HepG2 (cell line): ENCODE measurements around the gene EIF4G1. TPM values are rescaled to one million over a fixed set of nuclear protein-coding genes. Genes with fewer than 3 reads are reported as not detected.

Source experiments
- EHMT2 ChIP-seq: fragments of 200-600 bp; sonication (generic); IDR thresholded peaks from 2 replicates; pipeline ENCODE4 v1.7.0; 2017; ENCODE audit warnings: antibody characterized with exemption, low read depth, low read length, borderline replicate concordance
- KAT7 ChIP-seq: IDR thresholded peaks from 2 replicates; pipeline ENCODE4 v1.6.1; 2018; ENCODE audit warnings: borderline replicate concordance, missing compliant biosample characterization
- PHF8 ChIP-seq: sonication (generic); formaldehyde crosslinking; IDR thresholded peaks from 2 replicates; pipeline ENCODE4 v1.5.0; 2020; ENCODE audit warnings: missing genetic modification reagents
- SRSF4 ChIP-seq: fragments of 200-400 bp; formaldehyde crosslinking; IDR thresholded peaks from one replicate; pipeline ENCODE4 v1.6.1; 2018; ENCODE audit warnings: mild to moderate bottlenecking, low read depth, low read length, moderate library complexity; ENCODE audit not compliant: poor library complexity, severe bottlenecking
- ZNF251 ChIP-seq: sonication (generic); formaldehyde crosslinking; IDR thresholded peaks from 2 replicates; pipeline ENCODE4 v1.9.0; 2021; ENCODE audit warnings: mild to moderate bottlenecking, missing genetic modification reagents
- ZNF768 ChIP-seq: sonication (generic); formaldehyde crosslinking; IDR thresholded peaks from 2 replicates; pipeline ENCODE4 v1.4.0; 2020; ENCODE audit warnings: missing genetic modification reagents
- polyA plus RNA-seq, 8 experiments: library from polyadenylated mRNA; depleted of rRNA in 3 of 8; stranded (reverse) in 7 of 8; unstranded in 1 of 8; fragments of >200 nt; fragmentation: Illumina TruSeq in 4 of 8; extraction: Trizol in 4 of 8; gene quantifications; 2 replicates each; pipeline versions ENCODE4 v1.2.1 to v1.2.3, GENCODE V29; 2011 to 2016; ENCODE audit warnings: low read depth in 4 of 8, missing spikeins in 1 of 8, mixed read lengths in 1 of 8; ENCODE audit not compliant: insufficient read depth in 1 of 8
- total RNA-seq, 5 experiments: library from RNA; depleted of rRNA; stranded (reverse); fragments of >200 nt; fragmentation: Illumina TruSeq; extraction: Trizol; gene quantifications; 2 replicates each; pipeline ENCODE4 v1.2.3, GENCODE V29; 2016; ENCODE audit warnings: low read depth in 1 of 5
- TF ChIP-seq, protein P1 (sequence below): sonication (generic); formaldehyde crosslinking; IDR thresholded peaks from 2 replicates; pipeline ENCODE4 v1.5.0; 2020; ENCODE audit warnings: mild to moderate bottlenecking, missing genetic modification reagents
- TF ChIP-seq, protein P2 (sequence below): sonication (generic); formaldehyde crosslinking; IDR thresholded peaks from 2 replicates; pipeline ENCODE4 v1.5.1; 2020; ENCODE audit warnings: missing genetic modification reagents, mild to moderate bottlenecking, borderline replicate concordance
- TF ChIP-seq, protein P3 (sequence below): sonication (generic); formaldehyde crosslinking; IDR thresholded peaks from 2 replicates; pipeline ENCODE4 v1.4.0; 2020; ENCODE audit warnings: missing genetic modification reagents
- TF ChIP-seq, protein P4 (sequence below): IDR thresholded peaks from 2 replicates; pipeline ENCODE4 v1.6.1; 2016; ENCODE audit warnings: mild to moderate bottlenecking, missing biosample characterization, missing genetic modification reagents
- TF ChIP-seq, protein P5 (sequence below): sonication (generic); formaldehyde crosslinking; IDR thresholded peaks from 2 replicates; pipeline ENCODE4 v1.8.1; 2023; ENCODE audit warnings: mild to moderate bottlenecking, moderate library complexity, missing genetic modification reagents
- TF ChIP-seq, protein P6 (sequence below): sonication (generic); formaldehyde crosslinking; IDR thresholded peaks from 2 replicates; pipeline ENCODE4 v1.4.0; 2020; ENCODE audit warnings: missing genetic modification reagents, mild to moderate bottlenecking, borderline replicate concordance
- TF ChIP-seq, protein P7 (sequence below): sonication (generic); formaldehyde crosslinking; IDR thresholded peaks from 2 replicates; pipeline ENCODE4 v1.4.0; 2020; ENCODE audit warnings: missing genetic modification reagents

Gene EIF4G1
- total and polyA plus RNA-seq, 2 of the 13 experiments (the other 11 are each of a cell fraction or from before 2014, with no cell fraction given), result 208 to 213 TPM

DNA sequence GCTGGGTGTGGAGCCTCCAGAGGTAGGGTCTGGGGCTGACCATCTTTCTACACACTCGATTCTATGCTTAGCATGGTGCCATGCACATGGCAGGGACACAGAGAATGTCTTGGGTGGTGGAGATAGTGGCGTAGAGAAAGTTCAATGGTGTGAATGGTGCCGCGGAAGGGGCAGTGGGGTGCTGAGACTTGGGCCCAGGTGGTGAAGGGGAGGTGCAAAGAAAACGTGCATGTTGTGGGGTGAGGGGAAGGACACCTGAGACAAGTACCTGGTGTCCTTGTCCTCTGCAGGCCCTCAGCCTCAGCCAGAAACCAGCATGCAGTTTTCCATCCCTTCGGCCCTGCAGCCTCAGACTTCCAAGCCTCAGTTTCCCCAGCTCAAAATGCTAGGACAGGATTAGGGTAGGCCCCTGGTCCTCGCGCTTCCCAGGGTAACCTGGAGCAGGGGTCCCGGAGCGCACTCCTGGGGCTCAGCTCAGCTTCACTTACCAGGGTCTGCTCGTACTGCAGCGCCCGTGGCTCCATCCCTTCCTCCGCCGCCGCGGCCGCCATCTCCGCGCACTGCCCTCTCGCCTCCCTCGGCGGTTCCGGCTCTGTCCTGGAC is 46.6 kb downstream of the EIF4G1 start (continued):
- TF ChIP-seq, protein P1, sequence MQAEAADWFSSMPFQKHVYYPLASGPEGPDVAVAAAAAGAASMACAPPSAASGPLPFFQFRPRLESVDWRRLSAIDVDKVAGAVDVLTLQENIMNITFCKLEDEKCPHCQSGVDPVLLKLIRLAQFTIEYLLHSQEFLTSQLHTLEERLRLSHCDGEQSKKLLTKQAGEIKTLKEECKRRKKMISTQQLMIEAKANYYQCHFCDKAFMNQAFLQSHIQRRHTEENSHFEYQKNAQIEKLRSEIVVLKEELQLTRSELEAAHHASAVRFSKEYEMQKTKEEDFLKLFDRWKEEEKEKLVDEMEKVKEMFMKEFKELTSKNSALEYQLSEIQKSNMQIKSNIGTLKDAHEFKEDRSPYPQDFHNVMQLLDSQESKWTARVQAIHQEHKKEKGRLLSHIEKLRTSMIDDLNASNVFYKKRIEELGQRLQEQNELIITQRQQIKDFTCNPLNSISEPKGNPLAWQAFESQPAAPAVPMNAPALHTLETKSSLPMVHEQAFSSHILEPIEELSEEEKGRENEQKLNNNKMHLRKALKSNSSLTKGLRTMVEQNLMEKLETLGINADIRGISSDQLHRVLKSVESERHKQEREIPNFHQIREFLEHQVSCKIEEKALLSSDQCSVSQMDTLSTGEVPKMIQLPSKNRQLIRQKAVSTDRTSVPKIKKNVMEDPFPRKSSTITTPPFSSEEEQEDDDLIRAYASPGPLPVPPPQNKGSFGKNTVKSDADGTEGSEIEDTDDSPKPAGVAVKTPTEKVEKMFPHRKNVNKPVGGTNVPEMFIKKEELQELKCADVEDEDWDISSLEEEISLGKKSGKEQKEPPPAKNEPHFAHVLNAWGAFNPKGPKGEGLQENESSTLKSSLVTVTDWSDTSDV, result no peak
- TF ChIP-seq, protein P2, sequence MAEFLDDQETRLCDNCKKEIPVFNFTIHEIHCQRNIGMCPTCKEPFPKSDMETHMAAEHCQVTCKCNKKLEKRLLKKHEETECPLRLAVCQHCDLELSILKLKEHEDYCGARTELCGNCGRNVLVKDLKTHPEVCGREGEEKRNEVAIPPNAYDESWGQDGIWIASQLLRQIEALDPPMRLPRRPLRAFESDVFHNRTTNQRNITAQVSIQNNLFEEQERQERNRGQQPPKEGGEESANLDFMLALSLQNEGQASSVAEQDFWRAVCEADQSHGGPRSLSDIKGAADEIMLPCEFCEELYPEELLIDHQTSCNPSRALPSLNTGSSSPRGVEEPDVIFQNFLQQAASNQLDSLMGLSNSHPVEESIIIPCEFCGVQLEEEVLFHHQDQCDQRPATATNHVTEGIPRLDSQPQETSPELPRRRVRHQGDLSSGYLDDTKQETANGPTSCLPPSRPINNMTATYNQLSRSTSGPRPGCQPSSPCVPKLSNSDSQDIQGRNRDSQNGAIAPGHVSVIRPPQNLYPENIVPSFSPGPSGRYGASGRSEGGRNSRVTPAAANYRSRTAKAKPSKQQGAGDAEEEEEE (CRISPR knock-in tag), result no peak
- TF ChIP-seq, protein P3, sequence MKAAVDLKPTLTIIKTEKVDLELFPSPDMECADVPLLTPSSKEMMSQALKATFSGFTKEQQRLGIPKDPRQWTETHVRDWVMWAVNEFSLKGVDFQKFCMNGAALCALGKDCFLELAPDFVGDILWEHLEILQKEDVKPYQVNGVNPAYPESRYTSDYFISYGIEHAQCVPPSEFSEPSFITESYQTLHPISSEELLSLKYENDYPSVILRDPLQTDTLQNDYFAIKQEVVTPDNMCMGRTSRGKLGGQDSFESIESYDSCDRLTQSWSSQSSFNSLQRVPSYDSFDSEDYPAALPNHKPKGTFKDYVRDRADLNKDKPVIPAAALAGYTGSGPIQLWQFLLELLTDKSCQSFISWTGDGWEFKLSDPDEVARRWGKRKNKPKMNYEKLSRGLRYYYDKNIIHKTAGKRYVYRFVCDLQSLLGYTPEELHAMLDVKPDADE (CRISPR knock-in tag), result no peak
- TF ChIP-seq, protein P4, sequence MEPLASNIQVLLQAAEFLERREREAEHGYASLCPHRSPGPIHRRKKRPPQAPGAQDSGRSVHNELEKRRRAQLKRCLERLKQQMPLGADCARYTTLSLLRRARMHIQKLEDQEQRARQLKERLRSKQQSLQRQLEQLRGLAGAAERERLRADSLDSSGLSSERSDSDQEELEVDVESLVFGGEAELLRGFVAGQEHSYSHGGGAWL, result no peak
- TF ChIP-seq, protein P5, sequence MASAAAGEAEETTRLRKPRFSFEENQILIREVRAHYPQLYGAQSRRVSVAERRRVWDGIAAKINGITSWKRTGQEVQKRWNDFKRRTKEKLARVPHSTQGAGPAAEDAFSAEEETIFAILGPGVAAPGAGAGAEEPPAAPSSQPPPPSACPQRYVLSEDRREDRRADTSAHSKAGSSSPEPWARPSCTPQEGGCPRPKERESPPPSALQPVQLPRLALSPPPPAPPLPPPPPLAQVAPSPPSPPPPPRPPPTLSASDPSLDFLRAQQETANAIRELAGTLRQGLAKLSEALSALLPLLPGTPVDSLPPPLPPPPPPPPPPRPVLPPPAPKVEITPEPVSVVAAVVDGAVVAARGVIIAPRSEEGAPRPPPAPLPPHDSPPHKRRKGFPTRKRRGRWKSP (CRISPR knock-in tag), result peak; percentile 59; the same call in 1 of the 2 replicates
- TF ChIP-seq, protein P6, sequence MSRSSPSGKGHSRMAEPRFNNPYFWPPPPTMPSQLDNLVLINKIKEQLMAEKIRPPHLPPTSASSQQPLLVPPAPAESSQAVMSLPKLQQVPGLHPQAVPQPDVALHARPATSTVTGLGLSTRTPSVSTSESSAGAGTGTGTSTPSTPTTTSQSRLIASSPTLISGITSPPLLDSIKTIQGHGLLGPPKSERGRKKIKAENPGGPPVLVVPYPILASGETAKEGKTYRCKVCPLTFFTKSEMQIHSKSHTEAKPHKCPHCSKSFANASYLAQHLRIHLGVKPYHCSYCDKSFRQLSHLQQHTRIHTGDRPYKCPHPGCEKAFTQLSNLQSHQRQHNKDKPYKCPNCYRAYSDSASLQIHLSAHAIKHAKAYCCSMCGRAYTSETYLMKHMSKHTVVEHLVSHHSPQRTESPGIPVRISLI (CRISPR knock-in tag), result no peak
- no peak for TF ChIP-seq SRSF4
- peak; percentile 66; the same call in 1 of the 2 replicates for TF ChIP-seq PHF8 (CRISPR knock-in tag)
- TF ChIP-seq EHMT2, result no peak
- peak; percentile 40; the same call in 1 of the 2 replicates for TF ChIP-seq ZNF768 (CRISPR knock-in tag)
- TF ChIP-seq KAT7 (CRISPR knock-in tag), result peak; percentile 43; the same call in 1 of the 2 replicates
- TF ChIP-seq, protein P7, sequence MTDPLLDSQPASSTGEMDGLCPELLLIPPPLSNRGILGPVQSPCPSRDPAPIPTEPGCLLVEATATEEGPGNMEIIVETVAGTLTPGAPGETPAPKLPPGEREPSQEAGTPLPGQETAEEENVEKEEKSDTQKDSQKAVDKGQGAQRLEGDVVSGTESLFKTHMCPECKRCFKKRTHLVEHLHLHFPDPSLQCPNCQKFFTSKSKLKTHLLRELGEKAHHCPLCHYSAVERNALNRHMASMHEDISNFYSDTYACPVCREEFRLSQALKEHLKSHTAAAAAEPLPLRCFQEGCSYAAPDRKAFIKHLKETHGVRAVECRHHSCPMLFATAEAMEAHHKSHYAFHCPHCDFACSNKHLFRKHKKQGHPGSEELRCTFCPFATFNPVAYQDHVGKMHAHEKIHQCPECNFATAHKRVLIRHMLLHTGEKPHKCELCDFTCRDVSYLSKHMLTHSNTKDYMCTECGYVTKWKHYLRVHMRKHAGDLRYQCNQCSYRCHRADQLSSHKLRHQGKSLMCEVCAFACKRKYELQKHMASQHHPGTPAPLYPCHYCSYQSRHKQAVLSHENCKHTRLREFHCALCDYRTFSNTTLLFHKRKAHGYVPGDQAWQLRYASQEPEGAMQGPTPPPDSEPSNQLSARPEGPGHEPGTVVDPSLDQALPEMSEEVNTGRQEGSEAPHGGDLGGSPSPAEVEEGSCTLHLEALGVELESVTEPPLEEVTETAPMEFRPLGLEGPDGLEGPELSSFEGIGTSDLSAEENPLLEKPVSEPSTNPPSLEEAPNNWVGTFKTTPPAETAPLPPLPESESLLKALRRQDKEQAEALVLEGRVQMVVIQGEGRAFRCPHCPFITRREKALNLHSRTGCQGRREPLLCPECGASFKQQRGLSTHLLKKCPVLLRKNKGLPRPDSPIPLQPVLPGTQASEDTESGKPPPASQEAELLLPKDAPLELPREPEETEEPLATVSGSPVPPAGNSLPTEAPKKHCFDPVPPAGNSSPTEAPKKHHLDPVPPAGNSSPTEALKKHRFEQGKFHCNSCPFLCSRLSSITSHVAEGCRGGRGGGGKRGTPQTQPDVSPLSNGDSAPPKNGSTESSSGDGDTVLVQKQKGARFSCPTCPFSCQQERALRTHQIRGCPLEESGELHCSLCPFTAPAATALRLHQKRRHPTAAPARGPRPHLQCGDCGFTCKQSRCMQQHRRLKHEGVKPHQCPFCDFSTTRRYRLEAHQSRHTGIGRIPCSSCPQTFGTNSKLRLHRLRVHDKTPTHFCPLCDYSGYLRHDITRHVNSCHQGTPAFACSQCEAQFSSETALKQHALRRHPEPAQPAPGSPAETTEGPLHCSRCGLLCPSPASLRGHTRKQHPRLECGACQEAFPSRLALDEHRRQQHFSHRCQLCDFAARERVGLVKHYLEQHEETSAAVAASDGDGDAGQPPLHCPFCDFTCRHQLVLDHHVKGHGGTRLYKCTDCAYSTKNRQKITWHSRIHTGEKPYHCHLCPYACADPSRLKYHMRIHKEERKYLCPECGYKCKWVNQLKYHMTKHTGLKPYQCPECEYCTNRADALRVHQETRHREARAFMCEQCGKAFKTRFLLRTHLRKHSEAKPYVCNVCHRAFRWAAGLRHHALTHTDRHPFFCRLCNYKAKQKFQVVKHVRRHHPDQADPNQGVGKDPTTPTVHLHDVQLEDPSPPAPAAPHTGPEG (CRISPR knock-in tag), result no peak
- TF ChIP-seq ZNF251 (CRISPR knock-in tag), result no peak
